ENCODE measurements around the gene MATR3.

- TF ChIP-seq POLR2AphosphoS5 (IDR thresholded peaks at IDR 0.05; ENCODE audit: low read depth, low read length): no peak
- no peak for TF ChIP-seq REST (IDR thresholded peaks at IDR 0.05; ENCODE audit: insufficient read depth in 1 of 2, low read depth in 2 of 2, low read length in 2 of 2)
- TF ChIP-seq SIN3A (IDR thresholded peaks at IDR 0.05; ENCODE audit: borderline replicate concordance, insufficient read depth, low read length): no peak
These were observed 30.6 kb upstream of the MATR3 start for GRCh38 chr5:139262742-139263445.
